GM12891 (cell line): ENCODE results near the gene RBMS3.
"Not testable (repeated sequence)": the region's sequence is repeated elsewhere in the genome, so short reads cannot be mapped to it uniquely, and the experiment has no call there.

ENCODE experiments used
- DNase-seq: peaks from one replicate; pipeline ENCODE4 v3.0.0; 2011; ENCODE audit warnings: low spot score; ENCODE audit not compliant: insufficient read length
- FAIRE-seq: peaks from 2 replicates; lab custom pipeline; 2011; peaks lifted over from hg19 to GRCh38; lab: Jason Lieb, UNC
- PAX5 ChIP-seq: IDR thresholded peaks from 2 replicates; pipeline ENCODE4 v1.6.1; 2011; ENCODE audit warnings: low read length, moderate library complexity, mild to moderate bottlenecking; ENCODE audit not compliant: insufficient read depth, severe bottlenecking
- POLR2A ChIP-seq: IDR thresholded peaks from 2 replicates; pipeline ENCODE4 v1.6.1; 2011; ENCODE audit warnings: low read depth, low read length, control low read depth
- POLR2AphosphoS5 ChIP-seq: IDR thresholded peaks from 2 replicates; pipeline ENCODE4 v1.6.1; 2011; ENCODE audit warnings: low read depth, low read length, control low read depth
- POU2F2 ChIP-seq: IDR thresholded peaks from 2 replicates; pipeline ENCODE4 v1.6.1; 2011; ENCODE audit warnings: low read depth, mild to moderate bottlenecking, control low read depth, low read length, moderate library complexity
- SPI1 ChIP-seq: IDR thresholded peaks from 2 replicates; pipeline ENCODE4 v1.6.1; 2011; ENCODE audit warnings: low read depth, low read length, control low read depth
- TAF1 ChIP-seq: IDR thresholded peaks from 2 replicates; pipeline ENCODE4 v1.6.1; 2011; ENCODE audit warnings: low read depth, low read length, control low read depth

Gene RBMS3

GRCh38 chr3:29349049-29349448 lies 68.2 kb downstream of the RBMS3 start:
- FAIRE-seq (no peak), DNase-seq (no peak)
- no peak for TF ChIP-seq TAF1
- no peak for TF ChIP-seq PAX5
- no peak for TF ChIP-seq SPI1
- no peak for TF ChIP-seq POU2F2
- TF ChIP-seq POLR2AphosphoS5, result no peak
- TF ChIP-seq POLR2A, result no peak

GRCh38 chr3:29353807-29354206 lies 72.9 kb downstream of the RBMS3 start:
- DNase-seq (no peak), FAIRE-seq (no peak)
- no peak for TF ChIP-seq TAF1
- TF ChIP-seq SPI1, result no peak
- TF ChIP-seq POLR2A, result no peak
- TF ChIP-seq PAX5, result no peak
- no peak for TF ChIP-seq POU2F2
- no peak for TF ChIP-seq POLR2AphosphoS5

GRCh38 chr3:29354894-29355293 lies 74.0 kb downstream of the RBMS3 start:
- DNase-seq, result no peak
- no peak for FAIRE-seq
- TF ChIP-seq SPI1 (no peak), POLR2A (no peak), POLR2AphosphoS5 (no peak), POU2F2 (no peak), PAX5 (no peak), TAF1 (no peak)

GRCh38 chr3:29356062-29356461 lies 75.2 kb downstream of the RBMS3 start:
- no peak for FAIRE-seq
- DNase-seq, result no peak
- no peak for TF ChIP-seq TAF1
- TF ChIP-seq PAX5, result no peak
- TF ChIP-seq POLR2AphosphoS5, result no peak
- no peak for TF ChIP-seq SPI1
- TF ChIP-seq POU2F2, result no peak

DNA sequence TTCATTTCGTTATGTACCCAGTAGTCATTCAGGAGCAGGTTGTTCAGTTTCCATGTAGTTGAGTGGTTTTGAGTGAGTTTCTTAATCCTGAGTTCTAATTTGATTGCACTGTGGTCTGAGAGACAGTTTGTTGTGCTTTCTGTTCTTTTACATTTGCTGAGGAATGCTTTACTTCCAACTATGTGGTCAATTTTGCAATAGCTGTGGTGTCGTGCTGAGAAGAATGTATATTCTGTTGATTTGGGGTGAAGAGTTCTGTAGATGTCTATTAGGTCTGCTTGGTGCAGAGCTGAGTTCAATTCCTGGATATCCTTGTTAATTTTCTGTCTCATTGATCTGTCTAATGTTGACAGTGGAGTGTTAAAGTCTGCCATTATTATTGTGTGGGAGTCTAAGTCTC lies 79.4 kb downstream of the RBMS3 start:
- not testable (repeated sequence) for FAIRE-seq, DNase-seq

GRCh38 chr3:29363110-29363509 lies 82.2 kb downstream of the RBMS3 start:
- TF ChIP-seq PAX5, result no peak
- TF ChIP-seq POLR2A, result no peak
- no peak for TF ChIP-seq TAF1
- no peak for TF ChIP-seq POU2F2
- no peak for TF ChIP-seq POLR2AphosphoS5
- no peak for TF ChIP-seq SPI1
- DNase-seq (no peak), FAIRE-seq (no peak)

DNA sequence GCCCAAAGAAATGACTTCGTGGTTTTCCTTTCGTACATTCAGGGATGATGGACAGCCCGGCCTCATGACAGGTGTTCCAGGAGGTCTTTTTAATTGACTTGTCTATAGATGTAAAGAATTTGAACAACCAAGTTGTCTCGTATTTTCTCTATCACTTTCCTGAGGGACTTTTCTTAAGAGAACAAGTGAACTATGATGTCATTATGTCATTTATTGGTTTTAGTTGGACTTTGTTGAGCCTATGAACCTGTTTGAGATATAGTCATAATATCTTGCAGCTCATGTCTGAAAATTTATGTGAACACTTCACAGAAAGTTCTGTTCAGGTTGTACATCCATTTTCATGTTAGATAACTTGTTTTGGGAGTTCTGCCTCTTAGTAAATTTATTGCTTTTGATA lies 89.2 kb downstream of the RBMS3 start:
- no peak for TF ChIP-seq PAX5
- no peak for TF ChIP-seq TAF1
- TF ChIP-seq SPI1, result no peak
- TF ChIP-seq POU2F2, result no peak
- TF ChIP-seq POLR2A, result no peak
- TF ChIP-seq POLR2AphosphoS5, result no peak
- FAIRE-seq (no peak), DNase-seq (no peak)

- DNase-seq (no peak), FAIRE-seq (no peak)
- TF ChIP-seq POLR2A (no peak), PAX5 (no peak), TAF1 (no peak)
These were observed 89.9 kb downstream of the RBMS3 start for GRCh38 chr3:29370476-29371420.

- TF ChIP-seq POU2F2 (no peak), POLR2A (no peak), TAF1 (no peak), PAX5 (no peak), POLR2AphosphoS5 (no peak), SPI1 (no peak)
- no peak for FAIRE-seq
These were observed 92.3 kb downstream of the RBMS3 start for GRCh38 chr3:29373131-29373680.

GRCh38 chr3:29374226-29374625 lies 93.4 kb downstream of the RBMS3 start:
- TF ChIP-seq POLR2A, result no peak
- TF ChIP-seq POU2F2, result no peak
- no peak for TF ChIP-seq TAF1
- no peak for TF ChIP-seq SPI1
- no peak for TF ChIP-seq POLR2AphosphoS5
- no peak for TF ChIP-seq PAX5
- DNase-seq (no peak), FAIRE-seq (no peak)

More at GRCh38 chr3:29373131-29373680, 92.3 kb downstream of the RBMS3 start:
- no peak for DNase-seq
